ENCODE measurements around the gene PCP2. TPM values are rescaled to one million over a fixed set of nuclear protein-coding genes. Genes with fewer than 3 reads are reported as not detected.
A peak's percentile ranks its signal among the peaks of the same experiment; 100 is the strongest.

PCP2 gene
- total RNA-seq, 1 donor from 2014 or later: not detected

- Histone ChIP-seq H3K4me1 (no peaks in the 10 kb centered on the region), H3K36me3 (no peaks in the 10 kb centered on the region), H3K9me3 (ENCODE audit: low read depth) (no peaks in the 10 kb centered on the region), H3K9ac (no peak overlapping the region), H3K4me2 (no peak overlapping the region), H3K79me2 (ENCODE audit: low read depth) (no peaks in the 10 kb centered on the region), H3F3A (ENCODE audit: low read depth) (peaks cover 17% of the 10 kb centered on the region), H3K27ac (no peak overlapping the region), H3K4me3 (no peak overlapping the region), H3K27me3 (peaks cover 10% of the 10 kb centered on the region), H4K20me1 (ENCODE audit: low read depth) (no peaks in the 10 kb centered on the region), H2AFZ (replicated peaks) (no peak overlapping the region)
- peaks cover 2% of the 10 kb centered on the region for H3K9me3 Mint-ChIP-seq
- H3K4me3 Mint-ChIP-seq: no peak overlapping the region
- H3K36me3 Mint-ChIP-seq: no peaks in the 10 kb centered on the region
- no peak overlapping the region for H3K27ac Mint-ChIP-seq
- DNase-seq (ENCODE audit: low spot score): no peak
- H3K4me1 Mint-ChIP-seq: no peaks in the 10 kb centered on the region
- H3K27me3 Mint-ChIP-seq (ENCODE audit: insufficient read depth, low read depth): peaks cover 17% of the 10 kb centered on the region
- no peak for TF ChIP-seq EZH2phosphoT487 (IDR thresholded peaks at IDR 0.05)
- TF ChIP-seq CTCF (IDR thresholded peaks at IDR 0.05): no peak
- TF ChIP-seq EZH2 (IDR thresholded peaks at IDR 0.05): no peak
These were observed 7.3 kb upstream of the PCP2 start for GRCh38 chr19:7640803-7641202.

DNA sequence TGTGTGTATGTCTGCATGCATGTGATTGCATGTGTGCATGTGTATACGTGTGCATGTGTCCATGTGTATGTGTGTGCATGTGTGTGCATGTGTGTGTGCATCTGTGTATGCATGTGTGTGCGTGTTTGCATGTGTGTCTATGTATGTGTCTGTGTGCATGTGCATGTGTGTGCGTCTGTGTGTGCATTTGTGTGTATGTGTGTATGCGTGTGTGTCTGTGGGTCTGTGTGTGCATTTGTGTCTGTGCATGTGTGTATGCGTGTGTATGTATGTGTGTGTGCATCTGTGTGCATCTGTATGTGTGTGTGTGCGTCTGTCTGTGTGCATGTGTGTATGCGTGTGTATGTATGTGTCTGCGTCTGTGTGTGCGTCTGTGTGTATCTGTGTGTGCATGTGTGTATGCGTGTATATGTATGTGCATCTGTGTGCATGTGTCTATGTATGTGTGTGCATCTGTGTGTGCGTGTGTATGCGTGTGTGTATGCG is 6.4 kb upstream of the PCP2 start:
- H3K4me2 ChIP-seq: no peak overlapping the region
- Mint-ChIP-seq H3K4me3 (peak overlapping the region; percentile 2), H3K27ac (no peak overlapping the region), H3K9me3 (peaks cover 2% of the 10 kb centered on the region), H3K4me1 (no peaks in the 10 kb centered on the region), H3K27me3 (ENCODE audit: insufficient read depth, low read depth) (peaks cover 19% of the 10 kb centered on the region), H3K36me3 (no peaks in the 10 kb centered on the region)
- H3K79me2 ChIP-seq (ENCODE audit: low read depth): no peaks in the 10 kb centered on the region
- H3K9ac ChIP-seq: no peak overlapping the region
- no peak for DNase-seq (ENCODE audit: low spot score)
- H3K27me3 ChIP-seq: peaks cover 19% of the 10 kb centered on the region
- no peaks in the 10 kb centered on the region for H3K9me3 ChIP-seq (ENCODE audit: low read depth)
- TF ChIP-seq EZH2phosphoT487 (IDR thresholded peaks at IDR 0.05) (no peak), EZH2 (IDR thresholded peaks at IDR 0.05) (no peak), CTCF (IDR thresholded peaks at IDR 0.05) (no peak)
- H3K4me3 ChIP-seq: no peak overlapping the region
- H3F3A ChIP-seq (ENCODE audit: low read depth): peaks cover 22% of the 10 kb centered on the region
- no peak overlapping the region for H2AFZ ChIP-seq (replicated peaks)
- H3K36me3 ChIP-seq: no peaks in the 10 kb centered on the region
- H4K20me1 ChIP-seq (ENCODE audit: low read depth): no peaks in the 10 kb centered on the region
- H3K27ac ChIP-seq: no peak overlapping the region
- H3K4me1 ChIP-seq: no peaks in the 10 kb centered on the region

GRCh38 chr19:7638802-7639465 is 5.4 kb upstream of the PCP2 start:
- H3K27ac Mint-ChIP-seq: no peak overlapping the region
- H3K79me2 ChIP-seq (ENCODE audit: low read depth): no peaks in the 10 kb centered on the region
- peaks cover 26% of the 10 kb centered on the region for H3K27me3 ChIP-seq
- H3K9me3 Mint-ChIP-seq: peaks cover 2% of the 10 kb centered on the region
- TF ChIP-seq CTCF (IDR thresholded peaks at IDR 0.05) (no peak), EZH2 (IDR thresholded peaks at IDR 0.05) (no peak), EZH2phosphoT487 (IDR thresholded peaks at IDR 0.05) (no peak)
- no peaks in the 10 kb centered on the region for H3K4me1 ChIP-seq
- no peak overlapping the region for H3K4me3 ChIP-seq
- no peaks in the 10 kb centered on the region for H3K9me3 ChIP-seq (ENCODE audit: low read depth)
- H3K4me1 Mint-ChIP-seq: no peaks in the 10 kb centered on the region
- no peaks in the 10 kb centered on the region for H4K20me1 ChIP-seq (ENCODE audit: low read depth)
- no peak overlapping the region for H3K27ac ChIP-seq
- H3K36me3 ChIP-seq: no peaks in the 10 kb centered on the region
- H3K9ac ChIP-seq: no peak overlapping the region
- H3K4me3 Mint-ChIP-seq: no peak overlapping the region
- H3K27me3 Mint-ChIP-seq (ENCODE audit: insufficient read depth, low read depth): peaks cover 19% of the 10 kb centered on the region
- no peak for DNase-seq (ENCODE audit: low spot score)
- H3F3A ChIP-seq (ENCODE audit: low read depth): peaks cover 22% of the 10 kb centered on the region
- H3K36me3 Mint-ChIP-seq: no peaks in the 10 kb centered on the region
- no peak overlapping the region for H3K4me2 ChIP-seq
- H2AFZ ChIP-seq (replicated peaks): no peak overlapping the region
